Activated CD8-positive, alpha-beta memory T cell treated with anti-CD3 and anti-CD28 coated beads, Interleukin-2, amount 50 U/mL, for 48 hours (primary cell): ENCODE measurements around the gene ST8SIA3.

ENCODE experiments used
- DNase-seq: peaks from one replicate; pipeline ENCODE4 v3.0.0-alpha.2; 2020

ST8SIA3 gene, protein sequence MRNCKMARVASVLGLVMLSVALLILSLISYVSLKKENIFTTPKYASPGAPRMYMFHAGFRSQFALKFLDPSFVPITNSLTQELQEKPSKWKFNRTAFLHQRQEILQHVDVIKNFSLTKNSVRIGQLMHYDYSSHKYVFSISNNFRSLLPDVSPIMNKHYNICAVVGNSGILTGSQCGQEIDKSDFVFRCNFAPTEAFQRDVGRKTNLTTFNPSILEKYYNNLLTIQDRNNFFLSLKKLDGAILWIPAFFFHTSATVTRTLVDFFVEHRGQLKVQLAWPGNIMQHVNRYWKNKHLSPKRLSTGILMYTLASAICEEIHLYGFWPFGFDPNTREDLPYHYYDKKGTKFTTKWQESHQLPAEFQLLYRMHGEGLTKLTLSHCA

DNA sequence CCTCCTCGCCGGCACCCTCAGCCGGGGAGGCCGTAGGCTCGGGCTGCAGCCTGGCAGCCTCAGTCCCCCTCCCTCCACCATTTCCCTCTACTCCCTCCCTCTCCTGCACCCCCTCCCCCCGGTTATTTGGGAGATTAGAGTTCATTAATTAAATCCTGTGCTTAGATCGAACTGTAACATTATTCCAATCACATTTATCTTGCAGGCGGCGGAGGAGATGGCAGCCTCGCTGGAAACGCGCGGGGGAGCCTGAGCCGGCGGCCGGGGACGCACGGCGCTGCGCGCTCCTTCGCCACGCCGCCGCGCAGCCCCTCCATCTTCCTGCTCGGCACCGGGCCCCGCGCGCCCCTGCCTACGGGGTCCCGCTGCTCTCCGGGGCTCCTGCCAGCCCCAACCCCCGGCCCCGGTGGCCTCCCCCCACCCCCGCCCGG is at the start of gene ST8SIA3:
Gene ST8SIA3 (plus strand): TSS at position 287 of the 431 bp plus-strand sequence. CDS start 290 bp downstream, outside the sequence.
- DNase-seq: no peak

DNA sequence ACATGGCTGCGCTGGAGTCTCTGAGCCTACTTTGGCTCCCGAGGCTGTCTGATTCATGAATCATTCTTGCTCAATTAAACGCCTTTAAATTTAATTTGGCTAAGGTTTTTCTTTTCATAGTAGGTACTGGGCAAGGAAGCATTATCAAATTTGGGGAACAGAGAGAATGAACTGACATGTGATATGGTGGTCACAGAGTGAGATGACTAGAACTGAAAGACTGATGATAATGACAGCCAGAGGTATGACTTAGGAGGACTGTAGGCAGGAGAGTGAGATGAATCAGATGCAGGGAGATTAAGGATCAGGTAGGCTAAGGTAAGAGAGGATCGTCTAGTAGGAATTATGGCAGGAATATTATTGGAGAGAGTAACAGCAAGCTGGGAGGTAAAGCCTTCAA is 40.9 kb upstream of the ST8SIA3 start:
- DNase-seq: no peak

DNA sequence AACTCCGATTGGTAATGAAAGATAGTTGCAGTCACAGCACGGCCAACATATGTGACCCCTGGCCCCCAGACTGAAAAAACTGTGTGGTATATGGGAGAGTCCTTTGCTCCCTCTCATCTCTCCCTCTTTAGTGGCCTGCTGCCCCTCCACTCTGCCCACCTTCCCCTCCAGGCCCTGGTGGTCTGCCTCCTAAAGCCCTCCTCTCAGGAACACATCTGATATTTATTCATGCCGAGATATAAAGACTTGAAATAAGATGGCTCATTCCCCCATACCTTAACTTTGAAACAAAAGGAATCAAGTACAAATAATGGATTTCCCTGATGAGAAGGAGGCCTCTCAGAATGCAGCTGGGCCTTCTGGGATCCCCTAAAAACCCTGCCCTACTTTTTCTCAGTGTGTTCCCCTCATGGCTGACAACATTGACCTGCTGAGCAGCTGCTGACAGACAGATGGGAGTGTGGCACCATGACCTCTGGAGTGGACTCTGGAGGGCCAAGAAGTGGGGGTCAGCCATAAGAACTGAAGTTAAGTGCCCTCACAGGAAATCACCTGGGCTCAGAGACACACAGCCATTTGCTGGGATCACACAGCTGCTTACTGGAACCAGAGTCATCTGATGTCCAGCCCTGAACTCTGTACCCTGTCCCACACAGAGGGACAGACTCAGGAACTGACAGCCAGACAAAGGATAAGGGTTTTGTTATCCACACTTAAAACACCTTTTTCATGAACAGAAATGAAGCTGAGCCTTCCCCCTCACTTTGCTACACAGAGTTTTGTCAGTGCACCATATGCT is 39.8 kb upstream of the ST8SIA3 start:
- DNase-seq: no peak

DNA sequence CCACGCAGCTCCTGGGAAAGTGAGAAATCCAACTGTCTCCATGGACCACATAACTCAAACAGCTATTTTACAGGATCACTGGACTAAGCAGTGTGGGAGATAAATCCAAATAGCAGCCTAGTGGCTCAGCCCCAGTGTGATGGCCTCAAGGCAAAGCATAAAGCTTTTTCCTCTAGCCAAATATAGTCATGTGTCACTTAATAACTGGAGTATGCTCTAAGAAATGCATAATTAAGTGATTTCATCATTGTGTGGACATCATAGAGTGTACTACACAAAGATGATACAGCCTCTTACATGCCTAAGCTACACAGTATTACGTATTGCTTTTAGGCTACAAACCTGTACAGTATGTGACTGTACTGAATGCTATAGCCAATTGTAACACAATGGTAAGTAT is 31.8 kb upstream of the ST8SIA3 start:
- DNase-seq: no peak

DNA sequence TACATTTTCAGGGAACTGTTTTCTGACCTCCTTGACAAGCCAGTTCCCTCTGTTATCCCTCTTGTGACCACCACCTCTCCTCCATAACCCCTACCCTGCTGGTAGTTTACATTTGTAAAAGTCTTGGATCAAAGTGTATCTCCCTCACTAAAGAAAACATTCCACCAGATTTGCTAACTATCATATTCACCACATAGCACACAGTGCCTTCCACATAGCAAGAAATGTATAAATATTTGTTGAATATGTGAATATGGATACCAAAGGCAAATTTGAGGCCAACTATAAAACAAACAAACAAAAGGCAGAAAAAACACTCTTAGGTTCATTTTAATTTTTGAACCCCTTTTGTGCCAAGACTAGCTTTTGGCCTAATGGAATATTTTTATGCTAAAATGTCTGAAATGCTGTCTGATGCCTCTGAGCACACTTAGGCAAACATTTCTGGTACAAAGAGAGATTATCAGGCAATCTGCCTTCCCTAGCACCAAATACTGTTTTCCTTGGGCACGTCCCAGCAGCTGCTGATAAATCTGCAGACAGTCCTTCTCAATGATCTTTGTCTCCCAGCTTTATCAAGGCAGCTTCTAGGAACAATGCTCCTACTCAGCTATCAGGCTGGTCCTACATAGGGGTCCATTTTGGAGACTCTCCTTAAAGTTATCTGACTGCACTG is 26.7 kb upstream of the ST8SIA3 start:
- DNase-seq: no peak

DNA sequence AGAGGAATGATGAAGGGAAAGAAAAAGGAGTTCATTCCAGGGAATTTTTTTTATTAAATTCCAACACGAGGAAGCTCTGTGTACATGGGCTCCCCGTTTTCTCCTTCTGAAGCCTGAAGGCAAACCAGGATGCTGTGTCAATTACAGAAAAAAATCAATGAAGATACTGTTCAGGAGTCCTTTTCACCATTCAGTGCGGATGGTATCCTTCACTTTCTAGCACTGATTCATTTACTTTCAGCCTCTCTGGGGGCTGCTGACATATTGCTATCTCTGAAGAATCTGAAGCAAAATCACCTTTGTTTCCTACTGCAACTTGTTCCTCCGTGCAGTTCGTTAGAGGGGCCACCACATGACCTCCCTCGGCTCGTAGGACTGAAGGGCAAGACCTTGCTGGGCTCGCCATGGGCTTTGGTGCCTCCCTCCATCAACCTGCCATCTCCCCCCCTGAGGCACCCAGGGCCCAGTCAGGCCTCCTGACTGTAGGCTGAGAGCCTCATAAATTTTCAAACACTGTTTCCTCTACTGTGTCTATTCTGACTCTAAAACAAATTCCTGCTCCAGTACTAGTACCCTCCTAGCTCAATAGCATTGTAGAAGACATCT is 25.5 kb upstream of the ST8SIA3 start:
- no peak for DNase-seq

DNA sequence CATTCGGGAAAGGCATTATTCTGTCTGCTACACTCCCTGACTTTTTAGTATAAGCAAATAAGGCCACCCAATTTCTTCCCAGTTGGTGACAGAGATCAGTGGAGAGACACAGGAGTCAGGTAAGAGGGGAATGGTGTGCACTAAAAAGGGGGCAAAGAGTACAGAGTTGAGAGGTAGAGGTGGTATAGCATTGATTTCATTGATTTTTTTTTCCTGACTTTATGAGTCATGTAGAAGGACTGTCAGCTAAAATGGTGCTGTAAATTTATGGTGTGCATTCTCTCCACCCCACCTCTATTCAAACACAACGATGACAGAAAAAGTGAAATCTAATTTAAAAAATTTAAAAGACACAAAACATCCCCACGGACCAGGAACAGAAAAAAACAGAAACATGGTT is 23.7 kb upstream of the ST8SIA3 start:
- no peak for DNase-seq

DNA sequence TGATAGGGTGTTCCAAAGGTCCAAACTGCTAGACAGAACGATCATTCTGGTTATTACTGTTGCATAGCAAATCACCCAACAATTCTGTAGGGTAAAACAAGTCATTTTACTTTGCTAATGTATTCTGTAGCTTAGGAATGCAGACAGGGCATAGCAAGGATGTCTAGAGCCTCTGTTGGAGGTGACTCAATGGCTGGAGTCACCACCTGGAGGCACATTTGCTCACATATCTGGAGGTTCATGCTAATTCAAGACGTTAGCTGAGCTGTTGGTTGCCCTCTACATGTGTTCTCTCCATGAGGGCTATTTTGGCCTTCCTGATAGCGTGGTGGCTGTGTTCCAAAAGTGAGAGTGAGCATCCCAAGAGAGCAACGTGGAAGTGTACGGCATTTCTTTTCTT is 22.5 kb upstream of the ST8SIA3 start:
- no peak for DNase-seq

DNA sequence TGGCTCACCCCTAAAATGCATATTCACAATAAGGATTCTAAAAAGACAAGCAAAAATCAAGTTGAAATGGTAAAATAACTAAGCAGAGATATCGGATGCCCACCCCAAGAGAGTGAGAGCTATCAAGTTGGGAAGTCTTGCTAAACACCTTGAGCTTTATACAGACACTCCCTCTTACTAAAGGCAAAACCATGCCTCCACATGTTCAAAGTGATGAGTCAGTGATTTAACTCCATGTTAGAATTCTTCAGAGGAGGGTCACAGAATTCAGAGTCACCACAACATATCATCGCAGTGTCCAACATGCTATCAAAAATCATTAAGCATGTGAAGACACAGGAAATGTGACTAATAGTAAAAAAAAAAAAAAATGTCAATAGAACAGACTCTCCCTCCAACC is 20.6 kb upstream of the ST8SIA3 start:
- DNase-seq: no peak

DNA sequence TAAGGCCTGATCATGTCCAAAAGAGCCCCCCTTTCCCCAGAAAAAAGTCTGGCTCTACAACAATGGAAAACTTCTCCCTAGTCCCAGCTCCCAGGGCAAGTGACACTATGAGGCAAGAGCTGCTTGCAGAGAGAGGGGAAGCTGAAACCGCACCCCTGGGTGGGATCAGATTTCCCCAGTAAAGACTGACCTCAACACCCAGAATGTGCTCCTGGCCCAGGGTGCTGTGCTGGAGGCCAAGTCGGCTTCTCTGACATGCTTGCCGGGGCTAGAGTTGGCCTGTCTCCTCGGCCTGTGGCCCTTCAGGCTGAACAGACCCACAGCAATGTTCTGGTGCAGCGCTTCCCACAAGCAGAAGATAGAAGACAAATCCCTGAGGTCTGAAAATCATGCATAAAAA is 18.4 kb upstream of the ST8SIA3 start:
- no peak for DNase-seq

DNA sequence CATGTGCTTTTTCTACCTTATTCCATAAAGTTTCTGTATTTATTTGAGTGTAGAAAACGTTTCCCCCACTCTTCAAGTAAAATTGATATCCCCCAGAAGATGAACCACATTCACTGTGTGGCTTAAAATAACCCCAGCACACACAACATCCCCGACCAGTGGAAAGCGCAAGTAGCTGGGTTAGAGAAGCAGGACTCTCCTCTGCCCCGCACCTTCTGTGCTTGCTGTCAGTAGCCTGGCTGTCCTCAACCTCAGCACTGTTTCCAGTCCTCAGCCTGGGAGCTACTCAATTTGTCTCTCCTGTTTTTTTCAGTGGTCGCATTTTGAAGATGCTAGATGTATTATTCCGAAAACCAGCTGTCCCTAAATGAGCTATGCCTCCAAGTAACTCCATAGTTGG is 18.0 kb upstream of the ST8SIA3 start:
- no peak for DNase-seq

DNA sequence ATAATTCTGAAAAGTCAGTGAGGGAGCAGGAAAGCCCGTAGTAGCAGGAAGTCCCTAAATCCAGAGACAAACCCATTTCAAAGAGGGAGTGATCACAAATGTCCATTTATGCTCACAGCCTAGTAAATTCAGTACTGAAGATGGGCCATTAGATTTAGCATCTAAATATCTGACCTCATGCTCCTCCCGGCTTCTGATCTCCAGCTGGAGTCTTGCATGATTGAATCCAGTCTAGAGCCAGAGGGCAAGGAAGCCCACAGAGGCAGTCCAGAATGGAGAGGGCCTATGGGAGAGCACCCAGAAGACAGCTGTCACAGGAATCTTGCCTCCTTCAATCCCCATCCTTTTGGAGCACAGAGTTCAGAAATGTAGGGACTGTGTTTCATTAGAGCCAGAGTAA is 16.0 kb upstream of the ST8SIA3 start:
- DNase-seq: no peak

DNA sequence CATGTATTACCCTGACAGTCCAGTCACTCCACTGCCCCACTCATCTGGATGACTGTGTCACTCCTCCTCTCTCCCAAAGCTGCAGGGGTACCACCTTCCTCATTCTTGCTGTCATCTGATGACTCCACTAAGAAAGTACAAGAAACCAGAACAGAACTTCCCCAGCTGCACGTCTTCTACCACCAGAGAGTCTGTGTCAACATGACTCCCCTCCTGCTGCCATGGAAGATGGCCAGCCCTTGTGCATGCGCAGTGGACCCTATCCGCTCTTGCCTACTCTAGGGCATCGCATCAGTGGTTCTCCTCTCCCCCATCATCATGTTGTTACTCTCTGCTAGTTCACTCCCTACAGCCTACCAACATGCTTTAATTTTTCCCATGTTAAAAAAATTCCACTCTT is 14.5 kb upstream of the ST8SIA3 start:
- DNase-seq: no peak

DNA sequence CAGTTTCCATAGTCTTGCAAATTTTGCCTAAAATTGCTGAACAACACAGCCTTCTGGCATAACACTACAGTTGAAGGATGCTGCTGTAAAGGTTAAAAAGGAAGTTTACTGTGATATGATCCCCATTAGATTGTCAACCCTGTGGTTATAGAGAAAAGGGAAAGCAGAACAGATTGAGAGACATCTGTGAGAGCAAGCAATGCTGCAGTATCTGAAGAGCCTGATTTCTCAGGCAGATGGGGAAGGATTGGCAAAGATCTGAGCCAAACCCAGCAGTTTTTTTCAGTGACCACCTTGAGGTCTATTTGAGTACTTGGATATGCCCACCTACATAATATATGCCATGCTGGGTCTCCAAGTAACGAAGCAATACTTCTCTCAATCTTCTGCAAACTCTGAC is 8.5 kb upstream of the ST8SIA3 start:
- no peak for DNase-seq

DNA sequence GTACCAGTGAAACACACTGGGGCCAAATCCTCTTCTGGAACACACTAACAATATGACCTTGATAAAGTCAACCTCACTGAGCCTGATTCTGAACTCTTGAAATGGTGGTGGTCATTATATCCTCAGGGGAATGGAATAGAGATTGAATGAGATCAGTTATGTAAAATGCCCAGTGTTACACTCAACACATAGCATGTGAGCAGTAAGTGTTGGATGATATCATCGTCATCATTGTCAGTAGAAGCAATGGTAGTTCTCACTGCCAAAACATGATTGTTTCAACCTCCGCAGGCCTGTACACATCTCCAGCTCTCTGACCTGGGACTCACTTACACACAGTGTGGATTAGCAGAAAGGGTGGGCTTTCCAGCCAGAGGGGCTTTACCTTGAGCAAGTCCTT is 5.5 kb upstream of the ST8SIA3 start:
- no peak for DNase-seq

DNA sequence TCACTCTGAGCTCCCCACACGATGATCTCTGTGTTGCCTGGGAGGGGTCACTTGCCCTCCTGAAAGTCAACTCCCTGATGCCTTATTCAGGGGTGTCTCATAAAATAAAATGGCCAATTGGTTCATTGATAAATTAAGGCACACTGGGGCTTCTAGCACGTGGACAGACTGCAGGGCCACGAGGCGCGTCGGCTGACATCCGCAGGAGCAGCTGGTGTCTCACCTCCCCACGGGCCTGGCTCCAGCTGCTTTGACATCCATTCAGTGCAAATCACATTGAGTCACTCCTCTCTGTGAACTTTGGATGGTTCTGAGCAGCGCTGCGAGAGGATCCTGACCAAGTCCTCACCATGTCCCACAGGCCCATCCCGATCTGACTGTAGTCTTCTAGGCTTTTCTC is 4.6 kb upstream of the ST8SIA3 start:
- DNase-seq: no peak

DNA sequence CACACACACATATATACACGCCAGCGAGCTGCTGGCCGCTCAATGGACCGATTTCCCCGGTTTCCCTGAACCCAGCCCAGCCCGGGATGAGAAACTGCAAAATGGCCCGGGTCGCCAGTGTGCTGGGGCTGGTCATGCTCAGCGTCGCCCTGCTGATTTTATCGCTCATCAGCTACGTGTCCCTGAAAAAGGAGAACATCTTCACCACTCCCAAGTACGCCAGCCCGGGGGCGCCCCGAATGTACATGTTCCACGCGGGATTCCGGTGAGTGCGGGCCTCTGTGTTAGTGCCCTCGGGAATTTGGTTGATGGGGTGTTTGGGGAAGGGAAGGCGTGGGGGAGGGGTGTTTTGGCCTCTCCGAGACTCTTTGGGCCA is 392 bp downstream of the ST8SIA3 start:
- no peak for DNase-seq

DNA sequence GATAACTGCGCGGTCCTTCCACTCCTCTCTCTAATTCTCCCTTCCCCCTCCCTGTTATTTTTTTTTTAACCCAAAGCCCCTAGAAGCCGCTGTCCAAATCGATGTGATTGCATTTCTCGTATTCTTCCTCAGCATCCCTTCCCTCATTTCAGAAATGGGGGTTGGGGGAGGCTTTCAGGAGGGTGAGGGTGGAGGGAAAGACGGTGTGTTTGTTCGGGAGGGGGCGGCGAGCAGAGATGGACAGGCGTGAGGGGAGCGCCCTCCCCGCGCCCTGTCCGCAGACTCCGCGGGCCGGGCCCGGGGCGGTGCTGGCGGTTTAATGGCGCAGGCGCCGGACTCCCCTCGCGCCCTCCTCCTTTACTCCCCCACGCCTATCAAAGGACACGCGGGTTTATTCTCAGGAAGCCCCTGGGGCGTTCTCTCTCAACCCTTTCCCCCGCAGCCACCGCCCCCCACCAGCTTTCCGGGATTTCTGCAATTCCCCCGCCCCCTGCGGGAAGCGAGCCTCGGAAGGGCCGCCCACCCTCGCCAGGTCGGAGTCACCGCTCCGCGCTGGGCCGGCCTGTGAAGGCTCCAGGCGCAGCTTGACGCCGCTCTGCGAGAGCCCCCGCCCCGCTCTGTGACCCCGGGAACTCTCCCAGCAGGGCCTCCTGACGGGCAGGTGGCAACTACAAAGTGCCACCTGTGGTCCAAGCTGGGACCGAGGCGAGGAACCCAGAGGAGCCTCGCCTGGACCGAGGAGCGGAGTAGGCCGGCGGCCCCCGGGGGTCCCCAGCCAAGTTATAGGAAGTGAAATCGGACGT is 981 bp downstream of the ST8SIA3 start:
- DNase-seq: no peak

DNA sequence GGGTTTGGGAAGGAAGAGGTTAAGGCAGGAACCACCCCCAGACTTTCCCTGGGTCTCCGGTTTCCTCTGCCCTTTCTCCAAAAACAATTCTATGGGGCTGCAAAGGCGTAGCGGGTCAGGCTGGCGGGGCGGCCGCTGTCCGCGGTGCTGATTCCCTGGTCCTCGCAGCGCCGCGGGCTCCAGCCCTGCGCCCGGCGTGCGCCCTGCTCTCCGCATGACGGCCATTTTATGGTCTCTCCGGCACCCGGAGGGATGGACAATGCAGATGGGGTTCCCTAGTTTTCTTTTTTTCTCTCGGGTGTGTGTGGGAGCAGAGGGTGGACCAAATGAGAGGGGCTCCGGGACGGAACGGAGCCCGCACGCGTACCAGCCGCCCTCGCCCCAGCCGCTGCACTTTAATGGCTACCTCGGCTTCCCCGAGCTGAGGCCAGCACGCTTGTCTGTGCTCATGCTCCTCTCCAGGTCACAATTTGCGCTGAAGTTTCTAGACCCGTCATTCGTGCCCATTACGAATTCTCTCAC is 1.6 kb downstream of the ST8SIA3 start:
- peak; percentile 70 for DNase-seq

DNA sequence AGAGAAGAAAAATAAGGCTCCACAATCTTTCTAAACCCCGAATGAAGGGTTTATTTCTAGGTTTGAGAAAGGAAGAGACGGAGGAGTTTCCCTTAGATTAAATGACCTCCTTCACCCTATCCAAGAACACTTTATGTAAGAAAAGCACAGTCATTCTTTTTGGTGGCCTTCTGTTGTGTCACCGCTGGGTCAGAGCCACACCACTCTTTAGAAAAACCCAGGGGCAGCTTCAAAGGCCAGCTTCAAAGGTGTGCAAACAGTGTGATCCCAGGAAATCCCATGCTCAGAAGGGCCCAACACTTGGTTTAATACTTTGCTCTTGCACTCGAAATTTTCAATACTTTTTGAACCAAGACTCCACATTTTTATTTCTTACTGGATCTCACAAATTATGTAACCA is 7.1 kb downstream of the ST8SIA3 start:
- no peak for DNase-seq

DNA sequence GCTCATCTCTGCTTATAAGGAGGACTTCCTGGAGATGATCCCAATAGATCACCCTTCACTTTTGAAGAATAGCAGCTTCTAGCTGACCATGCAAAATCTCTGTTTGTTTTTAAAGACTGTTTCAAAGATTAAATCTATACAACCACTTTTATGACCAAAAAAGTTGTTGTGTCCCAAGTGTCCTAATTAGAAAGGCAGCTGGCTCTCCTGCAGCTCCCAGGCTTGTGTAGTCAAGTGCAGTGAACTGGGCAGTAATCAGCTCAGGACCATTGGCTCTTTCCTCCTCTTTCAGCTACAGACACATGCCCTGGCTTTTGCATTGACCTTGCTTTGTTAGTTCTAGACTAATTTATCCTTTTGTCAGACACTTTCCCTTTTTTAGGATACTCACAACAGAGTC is 10.4 kb downstream of the ST8SIA3 start:
- no peak for DNase-seq

DNA sequence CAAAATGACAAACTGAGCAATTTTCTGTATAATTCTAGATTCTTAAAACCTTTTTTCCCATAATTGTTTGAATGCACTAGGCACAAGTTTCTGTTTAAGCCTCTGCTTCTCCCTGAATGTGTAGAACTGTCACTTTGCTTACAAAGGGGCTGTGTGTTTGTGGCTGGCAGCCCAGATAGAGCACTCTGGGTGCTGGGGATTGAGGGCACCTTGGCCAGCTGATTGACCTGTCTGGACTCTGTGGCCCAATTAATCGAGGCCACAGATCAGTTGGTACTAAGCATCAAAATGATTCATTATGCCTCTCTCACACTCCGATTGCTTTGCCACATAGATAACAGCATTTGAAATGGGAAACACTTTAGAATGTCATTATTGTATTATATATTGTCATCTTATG is 12.1 kb downstream of the ST8SIA3 start:
- DNase-seq: no peak
